Measurements from ENCODE around the gene SLC44A5.
"Not testable (repeated sequence)": the region's sequence is repeated elsewhere in the genome, so short reads cannot be mapped to it uniquely, and the experiment has no call there.

SLC44A5 gene

DNA sequence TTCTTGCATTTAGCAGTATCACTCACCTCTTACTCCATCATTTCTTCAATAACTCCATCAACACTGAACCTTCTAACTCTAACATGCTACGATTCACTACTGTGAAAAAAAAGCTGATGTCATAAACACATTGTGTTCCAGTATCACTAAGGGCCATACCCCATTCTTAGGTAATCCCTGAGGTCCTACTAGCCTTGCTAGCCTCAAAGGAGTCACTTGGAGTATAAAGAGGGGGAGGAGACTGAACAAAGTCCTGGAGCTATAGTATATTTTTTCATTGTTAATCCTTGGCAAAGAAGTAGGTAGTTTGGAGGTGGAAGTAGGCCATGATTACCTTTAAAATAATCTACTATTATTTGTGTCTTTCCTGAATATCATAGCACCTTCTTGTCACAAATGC is at the start of gene SLC44A5:
Gene SLC44A5 (minus strand): TSS at position 101 of the 400 bp plus-strand sequence. CDS start 69,667 bp downstream, outside the sequence.
- DNase-seq: no peak

DNA sequence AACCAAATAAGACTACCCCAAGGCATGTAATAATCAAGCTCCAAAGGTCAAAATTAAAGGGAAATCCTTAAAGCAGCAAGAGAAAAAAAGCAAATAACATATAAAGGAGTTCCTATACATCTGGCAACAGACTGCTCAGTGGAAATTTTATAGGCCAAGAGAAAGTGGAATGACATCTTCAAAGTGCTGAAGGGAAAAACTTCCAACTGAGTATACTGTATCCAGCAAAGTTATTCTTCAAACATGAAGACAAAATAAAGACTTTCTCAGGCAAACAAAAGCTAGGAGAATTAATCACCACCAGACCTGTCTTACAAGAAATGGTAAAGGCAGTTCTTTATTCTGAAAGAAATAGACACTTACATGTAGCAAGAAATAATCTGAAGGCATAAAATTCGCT is 45.0 kb upstream of the SLC44A5 start:
- no peak for DNase-seq

DNA sequence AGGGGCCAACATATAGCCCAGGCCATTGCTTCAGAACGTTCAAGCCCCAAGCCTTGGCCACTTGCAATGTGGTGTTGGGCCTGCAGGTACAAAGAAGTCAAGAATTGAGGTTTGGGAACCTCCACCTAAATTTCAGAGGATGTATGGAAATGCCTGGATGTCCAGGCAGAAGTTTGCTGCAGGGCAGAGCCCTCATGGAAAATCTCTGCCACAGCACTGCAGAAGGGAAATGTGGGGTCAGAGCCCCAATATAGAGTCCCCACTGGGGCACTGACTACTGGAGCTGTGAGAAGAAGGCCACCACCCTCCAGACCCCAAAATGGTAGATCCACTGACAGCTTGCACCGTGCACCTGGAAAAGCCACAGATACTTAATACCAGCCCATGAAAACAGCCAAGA is 36.3 kb upstream of the SLC44A5 start:
- DNase-seq: not testable (repeated sequence)

DNA sequence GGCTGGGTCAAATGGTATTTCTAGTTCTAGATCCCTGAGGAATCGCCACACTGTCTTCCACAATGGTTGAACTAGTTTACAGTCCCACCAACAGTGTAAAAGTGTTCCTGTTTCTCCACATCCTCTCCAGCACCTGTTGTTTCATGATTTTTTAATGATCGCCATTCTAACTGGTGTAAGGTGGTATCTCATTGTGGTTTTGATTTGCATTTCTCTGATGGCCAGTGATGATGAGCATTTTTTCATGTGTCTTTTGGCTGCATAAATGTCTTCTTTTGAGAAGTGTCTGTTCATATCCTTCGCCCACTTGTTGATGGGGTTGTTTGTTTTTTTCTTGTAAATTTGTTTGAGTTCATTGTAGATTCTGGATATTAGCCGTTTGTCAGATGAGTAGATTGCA is 34.2 kb upstream of the SLC44A5 start:
- DNase-seq: not testable (repeated sequence)

DNA sequence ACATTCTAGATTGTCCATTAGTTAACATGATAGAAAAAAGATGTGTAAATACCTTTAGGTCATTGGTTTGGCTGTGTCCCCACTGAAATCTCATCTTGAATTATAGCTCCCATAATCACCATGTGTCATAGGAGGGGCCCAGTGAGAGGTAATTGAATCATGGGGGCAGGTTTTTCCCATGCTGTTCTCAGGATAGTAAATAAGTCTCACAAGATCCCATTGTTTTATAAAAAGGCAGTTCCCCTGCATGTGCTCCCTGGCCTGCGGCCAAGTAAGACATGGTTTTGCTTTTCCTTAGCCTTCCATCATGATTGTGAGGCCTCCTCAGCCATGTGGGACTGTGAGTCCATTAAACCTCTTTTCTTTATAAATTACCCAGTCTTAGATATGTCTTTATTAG is 32.5 kb upstream of the SLC44A5 start:
- no peak for DNase-seq

DNA sequence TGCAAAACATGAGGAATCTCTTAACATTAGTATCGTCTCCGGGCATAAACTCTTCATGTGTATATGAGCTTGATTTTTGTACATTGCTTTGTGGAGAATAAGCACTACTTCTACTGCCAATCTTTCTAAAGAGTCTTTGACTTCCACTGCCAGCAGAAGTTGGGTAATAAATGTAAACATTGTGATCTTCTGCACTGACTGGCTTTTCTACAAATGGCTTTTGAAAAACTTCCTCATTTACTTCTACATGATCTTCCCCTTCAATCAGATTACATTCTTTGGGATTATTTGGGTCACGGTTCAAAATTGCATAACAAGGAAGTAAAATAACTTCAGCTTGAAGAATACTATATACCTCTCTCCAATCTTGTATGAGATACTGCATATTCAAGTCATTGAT is 30.4 kb upstream of the SLC44A5 start:
- no peak for DNase-seq

DNA sequence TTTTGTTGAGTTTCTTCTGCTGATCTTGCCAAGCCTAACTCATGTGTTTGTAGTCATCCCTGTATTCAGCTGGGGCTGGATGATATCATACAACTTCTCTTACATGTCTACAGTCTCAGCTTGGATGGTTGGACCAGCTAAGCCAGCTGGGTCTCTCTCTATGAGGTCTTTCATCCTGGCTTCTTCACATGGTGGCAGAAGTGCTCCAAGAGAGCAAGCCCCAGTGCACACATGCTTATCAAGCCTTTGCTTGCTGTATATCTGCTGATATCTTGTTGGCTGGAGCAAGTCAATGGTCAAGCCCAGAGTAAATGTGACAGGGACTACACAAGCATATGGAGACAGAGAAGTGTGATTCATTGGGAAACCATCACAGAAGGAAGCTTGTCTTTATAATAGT is 29.2 kb upstream of the SLC44A5 start:
- DNase-seq: no peak

DNA sequence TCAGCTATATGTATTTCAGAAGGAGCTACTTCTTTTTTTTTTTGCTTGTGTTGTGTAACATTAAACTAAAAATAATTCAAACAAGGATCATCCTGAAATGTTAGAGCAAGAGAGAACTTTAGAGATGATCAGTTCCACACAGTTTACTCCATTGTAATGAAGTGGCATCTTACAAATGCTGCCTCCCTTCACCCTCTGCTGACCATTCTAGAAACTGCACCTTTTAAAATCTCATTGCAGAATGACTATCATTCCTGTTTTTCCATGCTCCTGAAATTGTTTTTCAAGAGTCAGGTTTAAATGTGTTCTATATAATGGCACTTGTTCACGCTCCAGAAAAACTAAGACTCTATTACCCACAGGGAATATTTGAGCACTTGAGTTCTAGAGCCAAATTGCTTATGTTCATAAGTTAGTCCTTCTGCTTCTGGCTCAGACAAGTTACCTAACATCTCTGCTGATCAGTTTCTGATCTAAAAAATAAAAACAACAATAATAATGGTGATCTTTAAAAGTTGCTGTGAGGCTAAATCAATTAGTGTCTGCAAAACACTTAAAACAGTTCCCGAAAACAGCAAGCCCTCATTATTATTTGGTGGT is 21.5 kb upstream of the SLC44A5 start:
- no peak for DNase-seq

DNA sequence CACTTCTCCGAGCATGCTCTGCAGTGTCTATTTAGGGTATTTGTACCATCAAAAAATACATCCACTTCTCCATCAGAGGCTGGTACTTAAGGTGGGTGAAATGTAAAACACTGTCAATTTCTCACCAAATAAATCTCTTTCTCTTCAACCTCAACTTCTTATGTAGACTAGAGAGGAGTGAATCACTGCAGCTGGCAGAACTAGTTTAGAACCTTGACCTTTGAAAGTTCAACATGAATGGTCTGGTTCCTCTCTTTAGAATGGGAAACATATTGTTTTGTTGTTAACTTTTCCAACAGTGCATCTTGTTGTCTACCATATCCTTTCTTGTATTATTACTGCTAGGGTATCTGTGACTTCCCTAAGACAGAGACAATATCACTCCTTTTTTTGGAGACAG is 20.1 kb upstream of the SLC44A5 start:
- DNase-seq: no peak

DNA sequence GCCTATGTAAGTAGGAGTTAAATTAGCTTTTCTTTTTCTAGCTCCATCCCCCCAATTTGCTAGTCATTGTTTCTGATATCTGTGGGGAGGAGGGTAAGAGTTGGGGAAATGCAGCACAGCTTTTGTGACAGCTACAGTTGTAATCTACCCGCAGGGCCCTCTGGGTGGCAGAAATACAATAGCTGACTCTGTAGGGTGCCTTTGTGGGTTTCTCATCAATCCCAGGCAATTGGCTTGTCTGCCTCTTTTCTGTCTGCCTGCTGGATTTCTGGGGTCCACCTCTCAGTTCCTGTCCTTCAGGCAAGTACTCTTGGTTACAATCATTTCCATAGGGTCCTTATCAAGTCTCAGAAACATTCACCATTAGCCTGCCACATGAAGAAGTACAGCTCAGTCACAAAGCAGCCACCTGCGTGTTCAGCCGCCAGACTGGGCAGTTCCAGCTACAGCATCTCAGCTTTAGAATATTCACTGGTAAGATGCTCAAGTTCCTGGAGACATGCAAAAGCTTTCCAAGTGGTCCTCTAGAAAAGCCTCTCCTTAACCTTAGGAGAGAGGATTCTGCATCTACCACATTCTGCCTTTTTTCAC is 19.2 kb upstream of the SLC44A5 start:
- no peak for DNase-seq

DNA sequence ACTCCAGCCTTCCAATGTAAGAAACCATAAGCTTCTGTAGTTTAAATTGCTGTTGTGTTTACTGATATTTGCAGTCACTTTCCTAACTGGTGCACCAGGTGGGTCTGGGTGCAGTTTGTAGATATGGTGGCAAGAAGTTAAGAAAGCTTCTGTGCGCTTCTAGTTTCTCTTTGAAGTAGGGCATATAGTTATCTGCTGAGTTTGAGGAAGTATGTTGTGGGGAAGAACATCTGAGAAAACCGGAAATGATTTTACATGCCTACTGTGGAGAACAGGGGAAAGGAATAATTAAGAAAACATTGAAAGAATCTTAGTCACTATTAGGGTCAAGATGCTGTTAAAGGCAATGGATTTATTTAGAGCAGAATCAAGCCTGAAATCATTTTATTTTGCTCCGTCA is 14.9 kb upstream of the SLC44A5 start:
- DNase-seq: no peak

DNA sequence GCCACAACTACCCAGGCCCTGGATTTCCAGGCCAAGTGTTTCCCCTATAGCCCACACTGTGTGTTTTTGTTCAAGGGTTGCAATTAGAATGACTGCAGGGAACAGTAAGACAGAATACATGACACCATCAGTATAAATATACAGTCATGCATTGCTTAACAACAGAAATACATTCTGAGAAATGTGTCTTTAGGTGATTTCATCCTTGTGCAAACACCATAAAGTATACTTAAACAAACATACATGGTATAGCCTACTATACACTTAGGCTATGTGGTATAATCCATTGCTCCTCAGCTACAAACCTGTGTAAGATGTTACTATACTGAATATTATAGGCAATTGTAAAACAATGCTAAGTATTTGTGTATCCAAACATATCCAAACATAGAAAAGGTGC is 7.5 kb upstream of the SLC44A5 start:
- DNase-seq: no peak

DNA sequence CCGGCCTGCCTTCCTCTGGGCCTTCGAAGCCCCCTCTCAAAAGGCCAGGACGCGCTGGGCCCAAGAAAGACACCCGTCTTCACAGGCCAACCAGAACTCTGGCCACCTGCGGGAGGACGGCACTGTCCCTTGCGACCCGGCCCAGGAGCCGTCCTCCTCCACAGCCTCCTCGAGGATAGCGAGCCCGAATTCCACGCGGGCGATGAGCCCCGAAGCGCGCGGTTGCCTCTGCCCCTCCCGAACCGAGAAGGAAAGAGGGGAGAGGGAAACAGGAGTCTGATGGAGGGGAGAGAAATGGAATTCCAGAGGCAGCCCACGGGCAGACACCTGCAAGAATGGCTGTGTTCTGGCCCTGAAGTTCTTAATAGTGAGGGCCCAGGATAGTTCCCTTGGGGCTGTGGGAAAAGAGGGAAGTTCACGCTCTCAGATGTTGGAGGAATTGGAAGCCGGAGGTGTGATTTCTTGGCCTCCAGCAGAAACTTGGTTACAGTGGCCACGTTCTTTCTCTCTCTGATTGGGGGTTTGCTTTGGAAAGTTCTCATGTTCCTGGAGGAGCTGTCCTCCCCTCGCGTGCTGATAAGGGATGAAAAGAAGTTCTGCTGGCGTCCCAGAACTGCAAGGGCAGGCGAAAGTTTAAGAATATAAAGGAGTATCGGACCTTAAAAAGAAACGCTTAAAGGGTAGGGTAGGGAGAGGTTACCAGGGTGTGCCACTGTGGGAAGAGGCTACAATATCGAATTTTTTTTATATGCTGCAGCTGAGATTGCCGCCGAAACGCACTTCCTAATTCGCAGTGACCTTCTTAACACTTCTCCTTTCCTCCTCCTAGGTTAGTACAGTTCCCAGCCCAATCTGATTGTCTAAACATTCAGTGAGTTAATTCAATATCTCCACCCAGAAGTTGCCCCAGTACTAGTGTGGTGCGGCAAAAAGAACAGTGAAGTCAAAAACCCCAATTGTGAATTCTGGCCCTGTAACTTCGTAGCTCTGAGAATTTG is 5.8 kb upstream of the SLC44A5 start:
- no peak for DNase-seq

DNA sequence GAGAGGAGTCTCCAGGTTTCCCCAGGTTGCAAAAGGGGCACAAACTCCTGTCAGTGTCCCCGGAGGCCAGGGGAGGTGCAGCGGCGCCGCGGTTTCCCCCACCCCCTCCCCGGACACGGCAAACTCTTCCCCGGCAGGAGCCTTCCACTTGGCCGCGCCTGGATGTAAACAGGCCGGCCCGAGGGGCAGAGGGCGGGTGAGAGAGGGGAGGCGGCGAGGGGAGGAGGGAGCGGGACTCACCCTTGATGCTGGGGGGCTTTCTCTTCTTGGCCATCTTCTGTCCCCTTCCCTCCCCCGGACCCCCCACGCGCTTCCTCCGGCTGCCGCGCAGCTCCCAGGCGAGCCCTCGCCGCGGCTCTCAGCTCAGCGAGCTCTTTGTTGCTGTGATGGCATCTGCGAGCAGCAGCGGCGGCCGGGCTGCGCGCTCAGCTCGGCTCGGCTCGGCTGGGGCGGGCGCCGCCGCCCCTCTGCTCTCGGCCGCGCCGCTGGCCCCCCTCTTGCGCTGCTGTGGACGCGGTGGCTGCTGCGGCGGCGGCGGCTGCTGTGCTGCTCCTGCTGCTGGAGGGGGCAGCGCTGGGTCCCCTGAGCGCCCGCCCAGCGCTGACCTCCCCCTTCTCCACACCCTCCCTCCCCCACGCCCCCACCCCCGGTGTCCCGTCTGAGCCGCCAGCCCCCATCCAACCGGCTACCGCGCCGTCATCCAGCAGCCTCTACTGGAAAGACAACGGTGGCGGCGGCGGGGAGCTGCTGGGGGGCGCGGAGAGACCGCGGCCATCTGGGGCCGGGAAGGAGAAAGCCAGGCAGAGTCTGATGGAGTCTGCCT is 4.9 kb upstream of the SLC44A5 start:
- no peak for DNase-seq

DNA sequence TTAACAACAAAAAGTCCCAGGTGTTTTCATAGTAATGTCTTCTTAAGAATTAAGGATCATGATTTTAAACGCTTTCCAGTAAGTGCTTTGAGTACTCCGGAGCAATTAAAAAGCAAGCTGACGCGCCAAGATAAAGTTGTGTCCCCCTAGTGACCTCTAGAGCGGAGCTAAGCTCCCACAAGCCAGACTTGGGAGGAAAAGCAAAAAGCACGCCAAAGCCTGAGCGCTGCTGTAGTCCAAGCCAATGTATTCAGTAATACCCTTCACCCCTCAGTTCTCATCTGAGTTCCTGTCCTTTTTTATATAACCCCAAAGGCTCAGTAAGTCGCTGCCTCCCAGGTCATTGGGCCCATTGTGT is 3.5 kb upstream of the SLC44A5 start:
- DNase-seq: no peak

DNA sequence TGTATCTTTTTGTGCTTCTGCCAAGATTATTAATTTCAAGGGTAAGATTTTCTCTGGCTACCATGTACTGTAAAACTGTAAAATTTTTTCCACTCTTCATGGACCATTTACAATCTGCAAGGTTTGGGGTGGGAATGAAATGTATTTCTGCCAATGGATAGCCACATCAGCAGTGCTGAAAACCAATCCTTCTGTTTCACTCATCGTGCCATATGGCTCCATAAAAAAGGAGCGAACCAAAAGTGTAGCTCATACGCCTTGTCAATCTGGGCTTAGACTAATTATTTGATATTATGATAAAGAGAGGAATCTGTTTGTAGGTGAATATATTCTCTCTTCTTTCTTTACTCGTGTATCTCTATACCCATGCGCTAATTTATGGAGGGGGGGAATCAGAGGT is 3.0 kb upstream of the SLC44A5 start:
- DNase-seq: no peak

DNA sequence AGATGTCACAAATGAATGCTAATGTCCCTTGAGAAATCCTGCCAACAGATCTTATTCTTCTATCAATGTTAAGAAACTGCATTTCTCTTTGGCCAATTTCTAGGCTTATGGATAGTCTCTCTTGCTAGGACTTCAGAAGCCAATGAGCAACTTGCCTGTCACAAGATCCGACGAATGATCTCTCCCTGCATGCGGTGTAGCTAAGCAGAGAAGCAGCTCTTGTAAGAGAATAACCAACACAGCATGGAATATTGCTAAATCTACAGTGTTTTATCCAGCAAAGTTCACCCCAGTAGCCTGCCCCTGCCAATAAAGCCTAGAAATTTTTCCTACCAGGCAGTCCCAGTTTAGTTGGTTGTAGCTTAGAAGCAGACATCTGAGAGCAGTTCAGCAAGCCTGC is 2.1 kb upstream of the SLC44A5 start:
- no peak for DNase-seq

DNA sequence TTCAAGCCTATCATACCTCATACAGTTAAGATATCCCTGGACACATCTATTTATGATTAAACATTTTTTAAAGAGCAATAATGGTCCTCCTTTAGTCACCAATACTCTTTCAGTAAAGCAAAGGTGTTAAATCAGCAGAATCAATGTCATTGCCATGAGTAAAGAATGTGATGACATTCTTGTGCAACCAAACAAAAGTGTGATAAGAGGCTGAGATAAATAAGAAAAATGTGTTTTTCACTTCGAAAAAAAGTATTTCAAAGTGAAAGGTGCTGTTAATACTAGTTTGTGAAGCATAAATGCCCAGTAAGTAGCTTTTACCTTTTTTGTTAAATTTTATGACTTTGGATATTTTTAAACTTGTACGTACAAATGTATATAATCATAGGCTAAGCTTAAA is 8.4 kb downstream of the SLC44A5 start:
- DNase-seq: no peak

DNA sequence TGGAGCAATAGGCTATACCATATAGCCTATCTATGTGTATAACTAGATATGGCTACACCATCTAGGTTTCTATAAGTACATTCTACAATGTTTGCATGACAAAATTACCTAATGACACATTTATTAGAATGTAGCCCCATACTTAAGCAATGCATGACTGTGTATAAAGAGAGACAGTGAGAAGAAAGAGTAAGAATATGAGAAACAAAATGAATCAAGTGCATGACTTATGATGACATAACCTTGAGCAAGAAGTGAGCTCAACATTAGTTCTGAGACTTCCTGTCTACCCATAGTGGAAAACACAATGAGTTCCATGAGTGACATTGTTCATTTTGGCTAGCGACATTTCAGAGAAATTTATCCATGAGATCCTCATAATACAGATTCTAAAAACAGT is 10.1 kb downstream of the SLC44A5 start:
- no peak for DNase-seq

DNA sequence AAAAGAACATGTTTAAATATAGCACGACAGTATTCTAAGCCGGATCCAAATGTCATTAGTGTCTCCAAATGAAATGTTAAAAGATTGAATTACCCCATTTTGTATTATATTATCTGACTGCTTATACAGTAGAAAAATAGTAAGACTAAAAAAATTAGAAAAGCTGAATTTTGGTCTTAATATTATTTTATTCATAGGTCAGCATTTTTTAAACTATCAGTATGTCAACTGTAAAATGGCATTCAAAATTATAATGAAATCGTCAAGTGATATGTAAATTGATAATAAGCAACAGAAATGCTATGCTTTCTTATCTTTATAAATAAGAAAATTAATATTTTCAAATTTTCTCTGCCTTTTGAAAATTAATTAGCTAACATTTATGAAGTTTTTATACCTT is 16.6 kb downstream of the SLC44A5 start:
- DNase-seq: no peak

DNA sequence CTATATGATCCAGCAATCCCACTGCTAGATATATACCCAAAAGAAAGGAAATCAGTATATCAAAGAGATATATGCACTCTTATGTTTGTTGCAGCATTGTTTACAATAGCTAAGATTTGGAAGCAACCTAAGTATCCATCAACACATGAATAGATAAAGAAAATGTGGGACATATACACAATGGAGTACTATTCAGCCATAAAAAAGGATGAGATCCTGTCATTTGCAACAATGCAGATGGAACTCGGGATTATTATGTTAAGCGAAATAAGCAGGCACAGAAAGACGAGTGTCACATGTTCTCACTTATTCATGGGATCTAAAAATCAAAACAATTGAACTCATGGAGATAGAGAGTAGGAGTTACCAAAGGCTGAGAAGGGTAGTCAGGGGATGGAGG is 17.5 kb downstream of the SLC44A5 start:
- not testable (repeated sequence) for DNase-seq

DNA sequence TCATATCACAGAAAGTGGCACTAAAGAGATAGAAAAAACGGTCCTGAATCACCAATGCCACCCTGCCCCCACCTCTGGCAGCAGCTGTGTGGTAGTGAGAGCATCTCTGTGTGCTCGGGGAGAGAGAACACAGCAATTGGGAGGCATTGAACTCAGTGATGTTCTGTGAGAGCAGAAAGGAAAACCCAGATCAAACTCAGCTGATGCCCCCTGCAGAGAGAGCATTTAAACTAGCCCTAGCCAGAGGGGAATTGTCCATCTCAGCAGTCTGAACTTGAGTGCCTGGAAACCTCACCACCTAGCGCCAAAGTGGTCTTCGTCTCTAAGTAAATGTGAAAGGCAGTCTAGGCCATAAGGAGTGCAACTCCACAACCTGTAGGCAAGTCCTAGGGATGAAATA is 21.3 kb downstream of the SLC44A5 start:
- no peak for DNase-seq

DNA sequence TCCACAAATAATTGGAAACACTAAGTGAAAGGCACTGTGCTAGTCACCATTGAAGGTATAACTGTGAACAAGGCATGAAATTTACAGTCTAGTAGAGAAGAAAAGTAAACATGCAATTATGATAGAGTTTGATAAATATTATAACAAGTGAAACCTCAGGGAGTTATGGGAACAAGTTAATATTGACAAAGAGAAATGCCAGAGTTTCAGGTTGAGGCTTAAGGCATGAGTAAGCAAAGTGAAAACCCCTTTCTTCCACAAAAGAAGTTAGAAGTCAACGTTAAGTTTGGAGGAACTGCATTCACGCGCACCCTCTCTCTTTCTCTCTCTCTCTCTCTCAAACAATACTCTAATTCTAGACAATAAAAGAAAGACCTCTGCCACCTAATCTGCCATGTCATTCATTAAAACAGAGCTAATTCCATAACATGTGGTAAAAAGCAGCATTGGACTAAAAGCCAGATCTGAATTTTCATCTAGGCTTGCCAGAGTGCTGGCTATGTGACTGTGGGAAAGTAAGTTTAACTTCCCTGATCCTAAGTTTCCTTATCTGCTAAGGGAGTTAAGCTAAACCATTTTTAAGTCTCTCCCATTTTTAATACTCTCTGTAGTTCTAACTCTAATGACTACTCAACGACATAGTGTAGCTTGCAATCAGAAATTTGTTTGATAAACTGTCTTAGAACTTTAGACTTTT is 22.0 kb downstream of the SLC44A5 start:
- no peak for DNase-seq
